Endothelial cell of umbilical vein (primary cell): ENCODE results near the gene ZNF12.

ENCODE experiments used
- CTCF ChIP-seq, 2 donors: IDR thresholded peaks; 1 replicate in 1 of 2; 2 replicates in 1 of 2; pipeline ENCODE4 v1.5.1; 2011; ENCODE audit warnings: low read length in 2 of 2, mild to moderate bottlenecking in 2 of 2, moderate library complexity in 2 of 2, control low read depth in 1 of 2, inconsistent platforms in 1 of 2, low read depth in 1 of 2; ENCODE audit not compliant: insufficient read depth in 1 of 2; ENCODE audit errors: extremely low read depth in 1 of 2
- EZH2 ChIP-seq: IDR thresholded peaks from 2 replicates; pipeline ENCODE4 v1.6.1; 2012; ENCODE audit warnings: borderline replicate concordance, low read depth, mild to moderate bottlenecking, moderate library complexity, low read length, inconsistent platforms; ENCODE audit not compliant: severe bottlenecking
- MYC ChIP-seq: IDR thresholded peaks from one replicate; pipeline ENCODE4 v1.6.1; 2011; ENCODE audit warnings: mild to moderate bottlenecking, low read depth, low read length
- POLR2A ChIP-seq: IDR thresholded peaks from 2 replicates; pipeline ENCODE4 v1.6.1; 2012; ENCODE audit warnings: low read depth, mild to moderate bottlenecking, control low read depth, low read length
- POLR2AphosphoS5 ChIP-seq: IDR thresholded peaks from 2 replicates; pipeline ENCODE4 v1.6.1; 2012; ENCODE audit warnings: low read depth, mild to moderate bottlenecking, control low read depth, low read length, moderate library complexity; ENCODE audit not compliant: insufficient read depth

GRCh38 chr7:6648815-6649104 lies 58.0 kb downstream of the ZNF12 start:
- TF ChIP-seq POLR2A = no peak
- no peak for TF ChIP-seq CTCF (IDR thresholded peaks at IDR 0.05; ENCODE audit: extremely low read depth in 1 of 2, insufficient read depth in 1 of 2, low read depth in 1 of 2, low read length in 2 of 2)
- no peak for TF ChIP-seq EZH2
- no peak for TF ChIP-seq MYC
- TF ChIP-seq POLR2AphosphoS5 = no peak
